Stimulated activated CD4-positive, alpha-beta T cell treated with anti-CD3 and anti-CD28 coated beads, Interleukin-4, amount 100 ng/mL, for 24 hours (primary cell): Measurements from ENCODE around the gene PLA2G15.

Experiments used
- DNase-seq: peaks from one replicate; pipeline ENCODE4 v3.0.0-alpha.2; 2020

PLA2G15 gene

DNA sequence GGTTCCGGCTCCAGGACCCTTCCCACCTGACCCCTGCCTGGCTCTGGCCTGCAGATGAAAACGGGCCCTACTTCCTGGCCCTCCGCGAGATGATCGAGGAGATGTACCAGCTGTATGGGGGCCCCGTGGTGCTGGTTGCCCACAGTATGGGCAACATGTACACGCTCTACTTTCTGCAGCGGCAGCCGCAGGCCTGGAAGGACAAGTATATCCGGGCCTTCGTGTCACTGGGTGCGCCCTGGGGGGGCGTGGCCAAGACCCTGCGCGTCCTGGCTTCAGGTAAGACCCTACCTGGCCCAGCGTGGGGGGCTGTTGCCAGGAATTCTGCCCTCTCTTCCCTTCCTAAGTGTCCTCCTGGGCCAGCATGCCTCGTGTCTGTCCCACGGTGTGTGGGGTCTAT is 10.5 kb downstream of the PLA2G15 start:
- no peak for DNase-seq

DNA sequence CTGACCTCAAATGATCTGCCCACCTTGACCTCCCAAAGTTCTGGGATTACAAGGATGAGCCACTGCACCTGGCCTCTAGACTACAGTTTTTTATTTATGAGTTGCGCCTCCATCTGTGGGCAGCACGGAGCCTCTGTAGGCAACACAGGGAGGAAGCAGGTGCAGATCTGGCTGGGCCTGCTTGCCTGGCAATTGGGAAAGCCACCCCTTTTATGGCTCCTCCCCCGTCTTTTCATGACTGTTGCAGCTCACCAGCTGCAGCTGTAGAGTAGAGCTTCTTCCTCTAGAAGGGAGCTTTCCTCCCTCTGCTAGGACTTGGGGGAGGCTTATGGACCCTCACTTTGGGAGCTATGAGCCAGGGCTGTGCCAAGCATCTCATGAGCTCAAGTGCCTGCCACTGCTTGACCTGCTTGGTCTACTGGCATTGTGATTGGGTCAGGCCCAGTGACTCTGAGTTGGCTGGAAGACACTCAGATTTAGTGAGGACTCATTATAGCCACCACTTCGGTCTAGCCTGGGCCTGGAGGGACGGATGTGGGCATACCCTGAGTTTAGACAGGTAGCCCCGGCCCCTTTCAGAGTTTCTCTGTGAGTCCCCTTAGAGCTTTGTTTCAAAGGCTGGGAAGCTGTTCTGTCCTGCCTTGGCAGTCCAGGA is 12.2 kb downstream of the PLA2G15 start:
- DNase-seq, result no peak

DNA sequence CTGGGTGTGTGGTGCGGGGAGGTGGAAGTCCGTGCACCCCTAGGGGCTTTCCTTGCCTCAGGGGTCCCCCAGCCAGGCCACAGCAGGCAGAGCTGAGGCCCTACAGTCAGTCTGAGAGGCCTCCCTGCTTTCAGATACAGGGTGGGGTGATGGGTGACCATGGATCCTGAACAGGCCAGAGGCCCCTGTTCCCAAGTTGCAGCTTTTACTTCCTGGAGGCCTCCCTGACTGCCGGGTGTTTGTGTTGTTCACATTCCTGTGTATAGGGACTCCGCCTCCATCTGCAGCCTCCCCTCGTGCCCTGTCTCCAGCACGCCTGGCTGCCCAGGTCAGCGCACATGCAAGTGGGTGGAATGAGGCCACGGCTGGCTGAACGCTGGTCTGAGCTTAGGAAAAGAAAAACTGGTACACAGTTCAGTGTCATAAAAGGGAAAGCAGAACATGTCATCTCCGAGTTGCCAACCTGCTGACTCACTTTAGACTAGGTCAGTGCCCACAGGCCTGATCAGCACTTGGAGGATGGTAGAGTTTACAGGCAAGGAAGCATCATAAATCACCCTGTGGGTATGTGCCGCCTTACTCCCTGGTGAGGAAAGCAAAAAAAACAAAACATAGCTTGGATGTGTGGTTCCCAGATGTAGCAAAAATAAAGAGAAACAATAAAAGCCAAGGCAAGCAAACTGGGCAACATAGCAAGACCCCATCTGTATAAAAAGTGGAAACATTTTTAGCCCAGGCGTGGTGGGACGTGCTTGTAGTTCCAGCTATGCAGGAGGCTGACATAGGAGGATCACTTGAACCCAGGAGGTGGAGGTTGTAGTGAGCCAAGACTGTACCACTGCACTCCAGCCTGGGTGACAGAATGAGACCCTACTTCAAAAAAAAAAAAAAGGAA is 13.0 kb downstream of the PLA2G15 start:
- no peak for DNase-seq

DNA sequence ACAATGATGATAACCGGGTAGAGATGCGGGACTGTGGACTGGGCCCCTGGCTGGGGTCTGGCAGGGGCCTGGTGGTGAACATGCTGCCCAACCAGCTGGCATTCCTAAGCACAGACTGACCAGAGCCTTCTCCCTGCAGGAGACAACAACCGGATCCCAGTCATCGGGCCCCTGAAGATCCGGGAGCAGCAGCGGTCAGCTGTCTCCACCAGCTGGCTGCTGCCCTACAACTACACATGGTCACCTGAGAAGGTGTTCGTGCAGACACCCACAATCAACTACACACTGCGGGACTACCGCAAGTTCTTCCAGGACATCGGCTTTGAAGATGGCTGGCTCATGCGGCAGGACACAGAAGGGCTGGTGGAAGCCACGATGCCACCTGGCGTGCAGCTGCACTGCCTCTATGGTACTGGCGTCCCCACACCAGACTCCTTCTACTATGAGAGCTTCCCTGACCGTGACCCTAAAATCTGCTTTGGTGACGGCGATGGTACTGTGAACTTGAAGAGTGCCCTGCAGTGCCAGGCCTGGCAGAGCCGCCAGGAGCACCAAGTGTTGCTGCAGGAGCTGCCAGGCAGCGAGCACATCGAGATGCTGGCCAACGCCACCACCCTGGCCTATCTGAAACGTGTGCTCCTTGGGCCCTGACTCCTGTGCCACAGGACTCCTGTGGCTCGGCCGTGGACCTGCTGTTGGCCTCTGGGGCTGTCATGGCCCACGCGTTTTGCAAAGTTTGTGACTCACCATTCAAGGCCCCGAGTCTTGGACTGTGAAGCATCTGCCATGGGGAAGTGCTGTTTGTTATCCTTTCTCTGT is 14.0 kb downstream of the PLA2G15 start:
- no peak for DNase-seq

- no peak for DNase-seq
These were observed 18.5 kb downstream of the PLA2G15 start for GRCh38 chr16:68263559-68264127.

- DNase-seq, result peak; percentile 85
These were observed 19.2 kb downstream of the PLA2G15 start, which contains the start of gene SLC7A6 for GRCh38 chr16:68264128-68265077. Gene SLC7A6, plus strand, starts transcription at chr16:68264526. Its CDS starts 10,201 bp downstream, at chr16:68274727.

DNA sequence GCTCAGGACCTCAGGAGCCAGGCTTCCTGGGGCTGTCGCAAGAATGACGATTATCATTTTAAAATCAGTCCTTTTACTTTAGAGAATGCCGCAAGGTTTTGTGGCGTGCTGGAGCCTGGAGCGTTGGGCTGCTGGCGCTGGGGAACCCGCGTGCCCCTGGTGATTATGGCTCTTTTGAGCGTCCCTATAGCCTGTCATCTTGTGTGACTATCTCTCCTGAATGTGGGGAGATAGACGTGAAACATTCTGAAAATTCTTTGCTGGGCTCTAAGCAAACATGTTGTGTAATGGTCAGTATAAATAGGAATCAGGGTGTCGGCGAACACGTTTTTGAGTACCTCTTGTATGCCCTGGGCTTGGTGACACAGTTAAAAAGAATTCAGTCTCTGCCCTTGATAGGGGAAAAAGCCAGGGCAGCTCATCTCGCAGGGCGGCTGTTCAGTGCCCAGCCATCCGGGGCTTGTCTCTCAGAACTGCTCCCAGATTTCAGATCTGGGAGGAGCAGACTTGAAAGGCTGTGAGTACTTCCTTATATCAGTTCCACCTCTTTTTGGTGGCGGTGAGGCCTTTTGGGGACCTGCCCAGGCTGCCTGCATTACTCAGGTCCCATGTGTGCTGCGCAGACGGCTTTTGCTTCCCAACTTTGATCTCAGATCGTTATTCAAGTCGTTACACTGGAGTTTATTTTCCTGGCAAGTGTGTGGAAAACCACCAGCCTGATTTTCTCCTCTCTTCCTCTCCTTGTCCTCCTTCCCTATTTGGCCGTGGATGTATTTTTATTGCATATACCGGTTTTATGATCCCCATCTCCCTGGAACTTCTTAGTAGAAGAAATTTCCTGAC is 20.1 kb downstream of the PLA2G15 start:
- DNase-seq, result peak; percentile 62

- DNase-seq, result no peak
These were observed 22.6 kb downstream of the PLA2G15 start for GRCh38 chr16:68267612-68268405.

GRCh38 chr16:68269793-68270192 is 24.6 kb downstream of the PLA2G15 start:
- DNase-seq, result no peak

- DNase-seq, result no peak
These were observed 25.2 kb downstream of the PLA2G15 start for GRCh38 chr16:68270353-68270752.

DNA sequence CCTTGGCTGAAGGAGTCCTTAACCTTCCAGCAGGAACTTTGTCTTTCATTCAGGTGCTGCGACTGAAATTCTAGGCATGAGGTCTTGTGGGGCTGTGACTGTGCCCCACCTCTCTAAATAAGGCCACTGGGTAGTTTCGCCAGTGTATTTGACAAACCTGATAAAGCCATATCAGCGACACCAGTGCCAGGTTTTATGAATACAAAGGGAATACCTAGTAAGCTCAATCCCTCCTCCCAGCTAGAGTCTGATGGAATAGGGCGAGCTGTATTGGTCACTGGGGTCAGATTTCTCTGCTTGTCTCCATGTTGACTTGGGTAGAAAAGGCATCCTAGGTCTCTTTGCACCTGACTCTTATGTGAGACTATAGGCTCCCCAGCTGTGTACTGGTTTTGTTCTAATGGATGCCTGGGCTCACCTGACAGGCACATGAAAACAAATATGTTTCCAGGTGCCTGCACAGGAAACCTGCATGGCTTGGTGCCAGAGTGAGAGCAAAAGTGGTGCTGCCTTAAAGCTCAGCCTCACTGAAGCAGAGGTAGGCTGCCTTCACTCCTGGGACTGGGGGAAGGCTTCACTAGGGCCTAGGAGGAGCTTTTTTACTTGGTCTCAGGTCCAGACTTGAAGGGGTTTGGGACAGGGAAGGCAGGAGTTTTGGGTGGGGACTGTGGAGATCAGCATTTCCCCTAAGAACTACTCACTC is 27.5 kb downstream of the PLA2G15 start:
- DNase-seq, result peak; percentile 33

GRCh38 chr16:68273459-68273858 is 28.3 kb downstream of the PLA2G15 start:
- DNase-seq, result no peak

DNA sequence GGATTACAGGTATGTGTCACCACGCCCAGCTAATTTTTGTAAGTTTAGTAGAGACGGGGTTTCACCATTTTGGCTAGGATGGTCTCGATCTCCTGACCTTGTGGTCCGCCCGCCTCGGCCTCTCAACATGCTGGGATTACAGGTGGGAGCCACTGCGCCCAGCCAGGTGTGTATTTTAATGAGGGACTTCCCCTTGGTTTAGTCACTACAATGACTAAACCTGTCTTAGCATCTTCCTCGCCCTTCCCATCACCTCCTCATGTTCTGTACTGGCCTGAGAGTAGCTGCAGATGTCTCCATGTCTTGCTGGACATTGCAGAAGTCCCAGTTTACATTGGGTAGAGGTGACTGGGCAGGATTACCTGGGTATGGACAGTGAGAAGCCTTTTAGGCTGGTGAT is 28.7 kb downstream of the PLA2G15 start:
- no peak for DNase-seq

GRCh38 chr16:68274441-68274840 is 29.3 kb downstream of the PLA2G15 start:
- DNase-seq, result no peak

DNA sequence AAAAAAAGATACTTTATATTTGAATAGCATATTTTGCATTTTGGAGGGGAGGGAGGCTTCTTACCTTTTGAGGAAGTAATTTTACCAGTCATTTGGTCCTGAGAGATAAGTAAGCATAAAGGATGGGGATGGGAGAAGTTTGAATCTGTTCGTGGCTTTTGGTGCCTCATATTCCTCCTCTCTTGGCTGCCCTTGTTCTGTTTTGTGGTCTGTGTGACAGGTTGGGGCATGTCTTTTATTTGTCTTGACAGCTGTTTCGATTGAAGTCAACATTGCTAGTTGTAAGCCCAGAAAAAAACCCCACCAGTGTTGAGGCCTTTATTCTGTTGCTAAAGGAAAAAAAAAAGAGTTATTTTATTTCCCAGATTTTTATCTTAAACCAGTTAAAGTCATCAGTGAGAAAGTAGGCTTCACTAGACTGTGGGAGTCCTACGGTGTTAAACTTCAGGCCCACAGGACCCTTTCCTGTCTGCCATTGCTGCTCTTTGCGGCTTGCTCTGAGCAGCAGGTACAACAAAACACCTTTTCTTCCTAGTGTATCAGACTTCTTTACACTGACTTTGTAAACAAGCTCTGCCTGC is 30.5 kb downstream of the PLA2G15 start:
- peak; percentile 36 for DNase-seq

DNA sequence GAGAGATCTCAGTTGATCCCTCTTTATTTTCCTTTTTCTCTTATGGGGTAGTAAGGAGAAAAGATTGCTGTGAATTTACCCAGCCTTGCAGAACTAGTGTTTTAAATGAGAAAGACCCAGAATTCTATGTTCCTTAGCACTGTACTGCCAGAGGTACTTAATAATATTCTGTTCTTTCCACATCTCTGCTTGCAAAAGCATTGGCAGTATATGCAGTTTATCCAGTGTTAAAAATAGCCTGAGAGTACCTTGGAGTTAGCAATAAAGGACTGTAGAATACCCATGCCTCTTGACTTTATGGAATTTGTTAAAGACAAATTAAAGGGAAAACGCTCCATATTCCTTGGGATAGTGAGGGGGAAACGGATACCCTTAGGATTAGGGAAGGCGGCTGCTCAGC is 31.1 kb downstream of the PLA2G15 start:
- no peak for DNase-seq

DNA sequence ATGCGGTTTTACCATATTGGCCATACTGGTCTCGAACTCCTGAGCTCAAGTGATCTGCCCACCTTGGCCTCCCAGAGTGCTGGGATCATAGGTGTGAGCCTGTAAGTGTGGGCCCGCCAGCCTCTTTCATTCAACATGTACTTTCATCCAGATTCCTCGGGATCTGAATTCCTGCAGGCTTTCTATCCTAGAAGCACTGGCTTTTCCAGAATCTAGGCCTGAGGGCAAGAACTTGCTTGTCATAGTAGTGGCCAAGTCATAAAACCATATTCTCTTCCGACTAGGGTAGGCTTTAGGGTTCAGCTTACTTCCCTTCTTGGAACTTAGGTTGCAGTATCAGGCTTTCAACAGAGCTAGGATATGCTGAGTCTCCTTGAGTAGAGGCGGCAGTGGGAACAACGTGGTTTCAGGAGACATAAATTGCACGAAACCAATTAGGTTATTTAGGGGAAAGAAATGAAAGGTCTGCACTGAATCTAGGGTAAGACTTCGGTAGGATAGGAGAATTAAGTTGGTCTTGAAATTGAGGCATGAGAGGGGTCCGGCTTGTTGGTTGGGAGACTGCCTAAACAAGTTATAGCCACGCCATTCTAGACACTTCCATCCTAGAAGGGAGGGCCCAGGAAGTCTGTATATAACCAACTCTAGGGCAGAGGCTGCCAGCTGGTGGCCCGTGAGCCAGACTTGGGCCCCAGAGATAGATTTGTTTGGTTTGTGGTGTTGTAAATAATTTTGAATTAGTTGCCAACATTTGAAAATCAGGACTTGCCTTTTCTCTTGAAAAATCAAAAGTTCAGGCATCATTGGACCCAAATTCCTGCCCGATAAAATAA is 34.8 kb downstream of the PLA2G15 start:
- DNase-seq, result no peak
